Endothelial cell of coronary artery (primary cell): Measurements from ENCODE around the gene CAPRIN2. TPM values are rescaled to one million over a fixed set of nuclear protein-coding genes. Genes with fewer than 3 reads are reported as not detected.

Source experiments
- total RNA-seq: library from RNA; depleted of rRNA; stranded (reverse); fragments of >200 nt; gene quantifications from 2 replicates; pipeline ENCODE4 v1.2.3, GENCODE V29; 2014

The CAPRIN2 gene, protein sequence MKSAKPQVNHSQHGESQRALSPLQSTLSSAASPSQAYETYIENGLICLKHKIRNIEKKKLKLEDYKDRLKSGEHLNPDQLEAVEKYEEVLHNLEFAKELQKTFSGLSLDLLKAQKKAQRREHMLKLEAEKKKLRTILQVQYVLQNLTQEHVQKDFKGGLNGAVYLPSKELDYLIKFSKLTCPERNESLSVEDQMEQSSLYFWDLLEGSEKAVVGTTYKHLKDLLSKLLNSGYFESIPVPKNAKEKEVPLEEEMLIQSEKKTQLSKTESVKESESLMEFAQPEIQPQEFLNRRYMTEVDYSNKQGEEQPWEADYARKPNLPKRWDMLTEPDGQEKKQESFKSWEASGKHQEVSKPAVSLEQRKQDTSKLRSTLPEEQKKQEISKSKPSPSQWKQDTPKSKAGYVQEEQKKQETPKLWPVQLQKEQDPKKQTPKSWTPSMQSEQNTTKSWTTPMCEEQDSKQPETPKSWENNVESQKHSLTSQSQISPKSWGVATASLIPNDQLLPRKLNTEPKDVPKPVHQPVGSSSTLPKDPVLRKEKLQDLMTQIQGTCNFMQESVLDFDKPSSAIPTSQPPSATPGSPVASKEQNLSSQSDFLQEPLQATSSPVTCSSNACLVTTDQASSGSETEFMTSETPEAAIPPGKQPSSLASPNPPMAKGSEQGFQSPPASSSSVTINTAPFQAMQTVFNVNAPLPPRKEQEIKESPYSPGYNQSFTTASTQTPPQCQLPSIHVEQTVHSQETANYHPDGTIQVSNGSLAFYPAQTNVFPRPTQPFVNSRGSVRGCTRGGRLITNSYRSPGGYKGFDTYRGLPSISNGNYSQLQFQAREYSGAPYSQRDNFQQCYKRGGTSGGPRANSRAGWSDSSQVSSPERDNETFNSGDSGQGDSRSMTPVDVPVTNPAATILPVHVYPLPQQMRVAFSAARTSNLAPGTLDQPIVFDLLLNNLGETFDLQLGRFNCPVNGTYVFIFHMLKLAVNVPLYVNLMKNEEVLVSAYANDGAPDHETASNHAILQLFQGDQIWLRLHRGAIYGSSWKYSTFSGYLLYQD
- 23.4 and 40.7 TPM in 2 replicates for total RNA-seq

DNA sequence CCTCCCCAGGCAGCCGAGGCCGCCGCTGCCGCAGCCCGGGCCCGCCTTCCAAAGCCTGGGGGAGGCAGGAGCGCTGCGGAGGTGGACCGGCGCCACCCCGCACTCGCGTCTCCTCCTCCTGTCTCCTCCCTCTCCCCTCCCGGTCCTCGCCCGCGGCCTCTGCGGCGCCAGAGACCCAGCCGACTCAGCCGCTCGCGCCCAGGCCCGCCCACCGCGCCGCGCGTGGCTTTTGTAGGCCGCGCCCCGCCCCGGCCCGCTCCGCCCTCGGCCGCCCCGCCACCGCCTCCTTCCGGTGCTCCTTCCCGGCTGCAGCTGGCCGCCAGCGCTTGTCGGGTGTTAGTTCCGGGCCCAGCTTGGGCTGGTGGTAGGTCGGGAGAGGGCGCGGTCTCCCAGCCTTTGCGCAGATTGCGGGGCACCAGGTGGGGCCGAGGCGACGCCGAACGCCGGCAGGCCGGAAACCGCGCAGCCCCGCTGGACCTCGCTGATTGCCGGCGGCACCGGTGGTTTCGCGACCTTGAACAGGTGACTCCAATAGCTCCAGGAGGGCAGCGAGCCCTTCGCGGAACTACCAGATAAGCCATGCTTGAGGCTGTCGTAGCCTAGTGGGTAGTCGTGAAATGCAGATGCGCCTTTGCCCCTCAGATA lies at the start of gene CAPRIN2:
Gene CAPRIN2, minus strand, starts transcription at position 202 of the 645 bp plus-strand sequence. CDS start 1,431 bp downstream, outside the sequence.

DNA sequence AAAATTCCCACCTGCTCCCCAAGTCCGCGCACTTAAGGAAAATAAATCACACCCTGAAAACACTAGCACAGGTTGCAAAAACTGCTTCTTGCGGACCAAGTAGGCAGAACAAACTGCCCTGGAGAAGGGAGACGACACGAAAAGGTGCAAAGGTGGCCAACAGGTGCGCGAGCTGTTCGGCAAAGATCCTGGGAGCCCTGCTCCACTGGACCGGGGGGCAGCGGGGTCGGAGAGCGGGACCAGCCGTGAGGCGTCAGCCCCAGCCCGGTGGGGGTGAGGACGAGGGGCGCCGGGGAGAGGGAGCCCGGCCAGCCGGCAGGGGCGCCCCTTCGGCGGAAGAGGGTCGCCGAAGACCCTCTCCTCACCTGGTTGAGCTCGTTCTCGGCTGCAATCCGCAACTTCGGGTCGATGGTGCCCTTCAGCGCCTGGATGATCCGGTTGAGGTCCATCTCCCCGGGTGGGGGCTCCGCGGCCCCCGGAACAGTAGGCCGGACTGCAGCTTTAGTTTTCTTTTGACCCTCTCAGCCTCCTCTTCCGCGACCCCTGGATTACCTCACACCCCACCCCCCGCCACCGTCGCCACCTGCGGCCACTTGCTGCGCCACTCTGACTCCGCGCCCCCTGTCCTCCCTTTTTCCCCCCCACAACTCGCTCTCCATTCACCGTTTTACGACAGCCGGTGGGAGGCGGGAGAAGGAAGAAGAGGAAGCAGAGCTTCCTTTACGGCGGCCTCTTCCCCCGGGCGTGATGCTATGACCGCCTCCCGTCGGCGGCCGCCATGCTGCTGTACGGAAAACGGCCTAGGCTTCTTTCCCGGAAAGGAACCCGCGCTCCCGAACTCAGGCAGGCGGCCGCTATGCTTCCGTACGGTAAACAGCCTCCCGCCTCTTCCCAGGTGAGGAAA lies 59.3 kb downstream of the CAPRIN2 start, which contains the start of gene IPO8:
Gene IPO8, minus strand, starts transcription at position 671 of the 904 bp plus-strand sequence. Its CDS starts 222 bp downstream, at position 449.

Other genes starting within 250 kb of the CAPRIN2 start
- gene IPO8, start 59.1 kb downstream of the CAPRIN2 start, total RNA-seq, result 47.8 and 52.4 TPM in 2 replicates
- 0.09 and 1.5 TPM in 2 replicates for gene TSPAN11, start 171.8 kb upstream of the CAPRIN2 start, total RNA-seq